ENCODE data around the gene PHF2.

Gene PHF2

DNA sequence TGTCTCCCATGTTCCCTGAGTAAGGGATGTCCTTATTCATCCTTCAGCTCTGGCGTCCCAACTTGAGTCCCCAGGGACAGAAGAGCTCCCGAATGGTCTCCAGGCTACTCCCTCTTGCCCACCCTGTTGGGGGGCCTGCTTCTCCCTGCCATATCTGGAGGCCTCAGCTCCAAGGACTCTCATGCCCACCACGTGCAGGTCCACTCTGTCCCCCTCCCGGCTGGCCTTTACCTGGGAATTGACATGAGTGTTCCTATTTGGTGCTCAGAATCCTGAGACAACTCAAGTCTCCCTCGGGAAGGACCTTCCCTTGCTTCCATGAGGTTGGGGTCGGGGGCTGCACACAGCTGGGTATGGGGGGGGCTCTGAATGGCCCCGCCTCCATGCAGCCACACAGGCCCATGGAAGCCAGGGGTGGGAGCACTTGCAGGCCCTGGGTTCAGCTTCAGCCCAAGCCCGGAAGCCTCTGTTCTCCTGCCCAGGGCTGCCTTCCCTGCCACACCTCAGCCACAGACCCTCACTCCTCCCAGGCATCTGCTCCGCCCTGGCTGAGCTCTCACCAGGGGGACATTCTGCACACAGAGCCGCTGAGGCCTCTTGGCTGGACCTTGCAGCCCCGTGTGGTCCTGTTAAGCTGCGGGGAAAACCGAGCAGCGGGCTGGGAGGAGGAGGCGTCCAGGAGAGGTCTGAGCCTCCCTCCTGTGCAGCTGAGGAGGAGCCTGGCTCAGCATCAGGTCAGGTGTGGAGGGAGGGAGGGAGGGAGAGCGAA lies 121.9 kb downstream of the PHF2 start:
- TF ChIP-seq SPI1 (IDR thresholded peaks at IDR 0.05; ENCODE audit: borderline replicate concordance, low read depth) (no peak), REST (IDR thresholded peaks at IDR 0.05; ENCODE audit: insufficient replicate concordance, low read depth) (no peak), POLR2AphosphoS5 (IDR thresholded peaks at IDR 0.05; ENCODE audit: low read depth) (no peak), GABPA (IDR thresholded peaks at IDR 0.05; ENCODE audit: low read depth) (no peak)
- TF ChIP-seq, protein P1, sequence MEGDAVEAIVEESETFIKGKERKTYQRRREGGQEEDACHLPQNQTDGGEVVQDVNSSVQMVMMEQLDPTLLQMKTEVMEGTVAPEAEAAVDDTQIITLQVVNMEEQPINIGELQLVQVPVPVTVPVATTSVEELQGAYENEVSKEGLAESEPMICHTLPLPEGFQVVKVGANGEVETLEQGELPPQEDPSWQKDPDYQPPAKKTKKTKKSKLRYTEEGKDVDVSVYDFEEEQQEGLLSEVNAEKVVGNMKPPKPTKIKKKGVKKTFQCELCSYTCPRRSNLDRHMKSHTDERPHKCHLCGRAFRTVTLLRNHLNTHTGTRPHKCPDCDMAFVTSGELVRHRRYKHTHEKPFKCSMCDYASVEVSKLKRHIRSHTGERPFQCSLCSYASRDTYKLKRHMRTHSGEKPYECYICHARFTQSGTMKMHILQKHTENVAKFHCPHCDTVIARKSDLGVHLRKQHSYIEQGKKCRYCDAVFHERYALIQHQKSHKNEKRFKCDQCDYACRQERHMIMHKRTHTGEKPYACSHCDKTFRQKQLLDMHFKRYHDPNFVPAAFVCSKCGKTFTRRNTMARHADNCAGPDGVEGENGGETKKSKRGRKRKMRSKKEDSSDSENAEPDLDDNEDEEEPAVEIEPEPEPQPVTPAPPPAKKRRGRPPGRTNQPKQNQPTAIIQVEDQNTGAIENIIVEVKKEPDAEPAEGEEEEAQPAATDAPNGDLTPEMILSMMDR (IDR thresholded peaks at IDR 0.05; ENCODE audit: insufficient read depth, low read length) = no peak
- H3K4me3 ChIP-seq (replicated peaks; ENCODE audit: insufficient read depth, low read length) = no peak overlapping the region
- DNase-seq (ENCODE audit: low read depth in 1 of 2, low spot score in 1 of 2) = no peak
- H3K27ac ChIP-seq (replicated peaks) = no peak overlapping the region
- no peaks in the 10 kb centered on the region for H3K27me3 ChIP-seq (ENCODE audit: insufficient read depth, poor library complexity, severe bottlenecking)

DNA sequence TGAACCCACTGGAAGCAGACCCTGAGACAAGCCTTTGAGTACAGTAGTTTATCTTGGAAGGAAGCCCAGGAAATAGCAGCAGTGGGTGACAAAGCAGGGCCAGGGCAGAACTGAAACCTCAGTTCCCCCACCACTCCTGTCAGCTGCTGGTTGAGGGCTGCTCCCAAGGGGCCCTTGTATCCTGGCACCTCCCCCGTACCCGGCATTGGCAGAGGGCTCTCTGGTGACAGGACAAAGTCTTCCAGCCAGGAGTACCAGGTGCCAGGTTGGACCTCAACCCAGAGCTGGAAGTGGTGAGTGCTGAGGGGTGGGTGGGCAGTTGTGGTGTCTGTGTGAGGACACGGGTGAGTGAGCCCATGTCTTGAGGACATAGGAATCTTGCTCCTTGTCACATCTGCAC lies 123.3 kb downstream of the PHF2 start:
- no peak for DNase-seq (ENCODE audit: low read depth in 1 of 2, low spot score in 1 of 2)
- no peak overlapping the region for H3K4me3 ChIP-seq (replicated peaks; ENCODE audit: insufficient read depth, low read length)
- H3K27ac ChIP-seq (replicated peaks) = no peak overlapping the region
- H3K27me3 ChIP-seq (ENCODE audit: insufficient read depth, poor library complexity, severe bottlenecking) = no peaks in the 10 kb centered on the region
- TF ChIP-seq POLR2AphosphoS5 (IDR thresholded peaks at IDR 0.05; ENCODE audit: low read depth) (no peak), GABPA (IDR thresholded peaks at IDR 0.05; ENCODE audit: low read depth) (no peak), REST (IDR thresholded peaks at IDR 0.05; ENCODE audit: insufficient replicate concordance, low read depth) (no peak), SPI1 (IDR thresholded peaks at IDR 0.05; ENCODE audit: borderline replicate concordance, low read depth) (no peak)
- TF ChIP-seq, protein P1 (IDR thresholded peaks at IDR 0.05; ENCODE audit: insufficient read depth, low read length) = no peak

- TF ChIP-seq GABPA (IDR thresholded peaks at IDR 0.05; ENCODE audit: low read depth) = no peak
- TF ChIP-seq REST (IDR thresholded peaks at IDR 0.05; ENCODE audit: insufficient replicate concordance, low read depth) = no peak
- TF ChIP-seq SPI1 (IDR thresholded peaks at IDR 0.05; ENCODE audit: borderline replicate concordance, low read depth) = no peak
- TF ChIP-seq POLR2AphosphoS5 (IDR thresholded peaks at IDR 0.05; ENCODE audit: low read depth) = no peak
- TF ChIP-seq, protein P1 (IDR thresholded peaks at IDR 0.05; ENCODE audit: insufficient read depth, low read length) = no peak
- no peak for DNase-seq (ENCODE audit: low read depth in 1 of 2, low spot score in 1 of 2)
Observed at GRCh38 chr9:93701494-93702218, 125.3 kb downstream of the PHF2 start.

More at GRCh38 chr9:93701494-93702218, 125.3 kb downstream of the PHF2 start:
- Histone ChIP-seq H3K27me3 (ENCODE audit: insufficient read depth, poor library complexity, severe bottlenecking) (no peaks in the 10 kb centered on the region), H3K27ac (replicated peaks) (no peak overlapping the region), H3K4me3 (replicated peaks; ENCODE audit: insufficient read depth, low read length) (no peak overlapping the region)
